Smooth muscle cell of the brain vasculature (primary cell): ENCODE results near the gene CA10.

ENCODE experiments used
- DNase-seq: peaks from one replicate; pipeline ENCODE4 v3.0.0-alpha.2; 2012; ENCODE audit warnings: low read depth, low spot score

CA10 gene

DNA sequence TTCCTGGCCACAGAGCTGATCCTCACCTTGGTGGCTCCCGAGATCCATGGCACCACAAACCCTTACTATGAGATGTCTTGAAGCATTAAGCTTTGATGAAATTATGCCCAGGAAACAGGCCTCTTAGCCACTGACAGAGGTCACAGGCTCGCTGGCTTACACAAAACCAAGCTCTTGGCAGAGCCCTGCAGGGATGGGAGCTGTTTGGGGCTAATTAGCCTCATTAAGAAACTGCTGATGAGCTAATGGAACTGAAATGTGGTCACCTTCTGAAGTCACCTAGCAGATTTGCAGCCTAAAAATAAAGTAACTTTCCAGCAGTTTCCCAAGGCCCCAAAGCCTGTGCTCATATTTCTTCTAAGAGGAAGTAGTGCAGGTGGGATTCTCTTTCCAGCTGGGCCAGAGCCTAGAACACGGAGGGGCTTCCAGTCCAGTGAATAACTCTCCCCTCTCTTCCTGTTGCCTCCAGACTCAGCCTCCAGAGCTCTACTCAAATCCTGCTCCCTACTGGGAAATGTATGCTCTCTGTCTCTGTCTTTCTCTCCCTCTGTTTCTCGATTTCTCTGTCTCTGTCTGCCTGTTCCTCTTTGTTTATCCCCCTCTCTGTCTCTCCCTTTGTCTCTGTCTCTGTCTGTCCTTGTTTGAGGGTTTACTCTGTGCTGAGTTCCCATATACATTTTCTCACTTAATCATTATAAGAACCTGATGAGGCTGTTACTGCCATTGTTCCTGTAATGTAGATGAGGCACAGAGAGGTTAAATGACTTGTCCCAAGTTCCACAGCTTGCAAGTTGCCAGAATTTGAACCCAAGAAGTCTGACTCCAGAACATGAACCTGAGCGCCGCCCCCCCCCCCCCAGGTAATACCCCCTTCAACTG, 338.9 kb downstream of the CA10 start:
- no peak for DNase-seq

DNA sequence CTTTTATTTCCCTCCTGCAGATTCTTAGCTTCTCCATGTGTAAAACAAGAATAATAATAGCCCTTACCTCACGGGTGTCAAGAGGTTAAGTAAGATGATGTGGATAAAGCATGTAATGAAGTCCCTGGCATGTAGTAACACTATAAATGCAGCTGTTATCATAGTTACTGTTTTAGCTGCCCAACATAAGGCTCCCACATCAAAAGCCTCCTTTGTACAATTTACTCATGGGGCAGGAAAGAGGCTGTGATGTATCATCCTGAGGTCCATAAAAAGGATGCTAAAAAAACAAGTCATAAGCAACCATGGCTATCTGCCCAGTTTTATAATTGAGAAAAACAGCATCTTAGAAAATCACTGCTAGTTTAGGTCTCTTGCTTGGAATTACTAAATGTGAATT, 339.7 kb downstream of the CA10 start:
- no peak for DNase-seq

DNA sequence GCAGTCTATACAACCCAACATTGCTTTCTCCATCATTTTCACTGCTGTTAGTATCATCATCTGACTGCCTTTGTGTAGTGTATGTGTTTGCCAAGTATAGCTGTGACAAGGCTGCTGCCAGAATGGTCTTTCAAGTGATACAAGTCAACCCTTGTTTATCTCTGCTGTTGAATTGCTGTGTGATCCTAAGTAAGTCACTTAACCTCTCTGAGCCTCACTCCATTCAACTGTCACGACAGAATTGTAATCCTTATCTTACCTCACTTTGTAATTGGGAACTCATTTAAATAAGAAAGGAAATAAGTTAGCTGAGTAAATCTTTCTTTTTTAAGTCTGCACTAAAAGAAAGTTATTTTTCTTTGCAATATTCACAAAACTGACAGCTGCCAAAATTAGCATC, 340.6 kb downstream of the CA10 start:
- DNase-seq: no peak

DNA sequence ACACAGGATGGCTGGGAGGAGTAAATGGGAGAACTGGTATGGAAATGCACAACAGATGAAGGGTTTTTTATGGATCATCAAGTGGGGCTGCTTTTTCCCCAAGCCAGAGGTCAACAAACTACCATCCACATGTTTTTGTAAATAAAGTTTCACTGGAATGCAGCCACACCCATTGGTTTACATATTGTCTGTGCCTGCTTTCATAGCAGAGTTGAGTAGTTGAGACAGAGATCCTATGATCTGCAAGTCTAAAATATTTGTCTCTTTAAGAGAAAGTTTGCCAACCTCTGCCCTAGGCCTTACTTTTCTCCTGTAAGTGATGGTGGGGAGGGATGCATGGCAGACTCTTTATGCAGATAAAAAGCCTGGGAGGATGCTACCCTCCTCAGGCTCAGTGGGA, 341.4 kb downstream of the CA10 start:
- no peak for DNase-seq

DNA sequence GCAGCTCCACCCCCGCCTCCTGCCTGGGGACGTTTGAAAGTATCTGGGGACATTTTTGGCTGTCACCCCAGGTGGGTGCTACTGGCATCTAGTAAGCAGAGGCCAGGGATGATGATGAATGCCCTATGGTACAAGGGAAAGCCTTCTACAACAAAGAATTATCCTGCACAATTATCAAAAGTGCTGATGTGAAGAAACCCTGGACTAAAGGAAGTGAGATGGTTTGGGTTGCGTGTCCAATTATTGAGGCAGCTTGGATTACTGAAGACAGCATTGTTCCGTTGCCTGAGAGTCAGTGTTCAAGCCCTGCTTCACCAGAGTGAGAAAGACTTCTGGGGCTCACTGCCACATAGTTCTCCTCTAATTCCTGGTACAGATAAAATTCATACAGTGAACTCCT, 343.4 kb downstream of the CA10 start:
- DNase-seq: no peak

DNA sequence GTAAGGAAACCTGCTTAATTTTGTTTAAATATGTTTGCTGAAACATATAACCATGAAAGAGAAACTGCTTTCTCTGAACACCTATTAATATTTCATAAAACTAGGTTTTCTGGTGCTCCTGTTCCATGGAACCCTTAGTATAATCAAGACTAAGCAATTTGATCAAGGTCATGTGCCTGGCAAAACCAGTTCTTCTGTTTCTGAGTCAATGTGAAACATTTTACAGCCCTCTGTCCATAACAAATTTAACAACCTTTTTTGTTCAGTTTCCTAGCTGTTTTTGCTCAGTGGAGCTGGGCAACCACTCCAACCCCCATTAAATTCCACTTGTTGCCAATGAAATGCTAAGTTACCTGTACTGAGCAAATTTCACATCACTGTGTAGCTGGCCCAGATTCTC, 344.0 kb downstream of the CA10 start:
- no peak for DNase-seq

DNA sequence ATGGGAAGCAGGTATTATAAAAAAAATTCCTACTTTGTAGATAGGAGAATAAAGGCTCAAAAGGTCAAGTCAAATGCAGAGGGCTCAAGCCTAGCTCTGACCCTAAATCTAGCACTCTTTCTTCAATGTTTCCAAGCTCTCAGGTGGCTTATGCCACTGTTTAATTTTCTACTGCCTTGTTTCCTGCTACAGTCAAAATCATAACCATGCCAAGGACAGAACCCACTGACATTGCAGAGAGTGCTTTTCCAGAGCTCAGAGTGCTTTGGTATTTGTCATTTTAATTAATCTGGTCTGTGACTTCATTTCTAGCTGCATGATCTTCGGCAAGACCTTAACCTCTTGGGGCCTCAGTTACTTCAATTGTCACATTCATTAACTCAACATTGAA, 344.7 kb downstream of the CA10 start:
- DNase-seq: no peak

DNA sequence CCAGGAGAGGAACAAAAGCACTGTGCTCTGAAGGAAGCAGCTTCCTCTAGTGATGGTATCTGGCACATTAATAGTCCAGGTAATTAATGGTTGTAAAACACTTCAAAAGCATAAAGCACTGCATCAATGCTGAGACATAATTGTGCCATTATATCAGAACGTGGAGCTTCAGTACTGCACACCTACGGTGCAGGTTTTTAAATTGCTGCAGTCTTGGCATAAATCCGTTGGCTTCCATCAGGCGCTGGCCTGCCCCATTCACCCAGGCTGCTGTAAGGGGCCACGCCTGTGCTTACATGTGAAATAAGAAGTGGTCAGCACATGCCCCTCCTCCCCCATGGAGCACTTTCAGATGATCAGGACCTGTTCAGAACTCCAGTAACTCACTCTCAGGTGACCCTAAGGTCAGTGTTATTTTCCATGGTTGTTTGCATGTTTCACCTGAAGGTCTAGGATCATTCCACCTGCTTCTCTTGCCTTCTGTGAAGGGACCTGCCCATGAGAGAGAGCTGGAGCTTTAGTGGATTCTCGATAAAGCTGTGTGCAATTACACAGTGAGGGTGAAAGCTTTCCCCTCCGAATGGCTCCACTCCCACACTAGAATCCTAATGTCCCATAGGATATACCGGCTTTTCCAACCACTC, 345.3 kb downstream of the CA10 start:
- no peak for DNase-seq

DNA sequence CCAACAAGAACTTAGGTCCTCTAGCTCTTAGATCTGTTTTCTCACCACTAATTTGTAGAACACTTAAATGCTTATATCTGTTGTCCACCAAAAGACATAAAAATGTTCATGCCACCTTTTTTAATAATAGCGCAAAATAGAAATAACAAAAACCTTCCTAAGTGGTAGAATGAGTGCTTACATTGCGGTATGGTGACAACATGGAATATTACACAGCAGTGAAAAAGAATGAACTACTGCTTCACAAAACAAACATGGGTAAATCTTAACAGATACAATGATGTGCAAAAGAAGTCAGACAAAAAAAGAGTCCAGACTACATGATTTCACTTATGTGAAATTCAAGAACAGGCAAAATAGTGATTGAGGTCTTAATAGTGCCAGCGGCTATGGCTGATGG, 351.1 kb downstream of the CA10 start:
- no peak for DNase-seq

DNA sequence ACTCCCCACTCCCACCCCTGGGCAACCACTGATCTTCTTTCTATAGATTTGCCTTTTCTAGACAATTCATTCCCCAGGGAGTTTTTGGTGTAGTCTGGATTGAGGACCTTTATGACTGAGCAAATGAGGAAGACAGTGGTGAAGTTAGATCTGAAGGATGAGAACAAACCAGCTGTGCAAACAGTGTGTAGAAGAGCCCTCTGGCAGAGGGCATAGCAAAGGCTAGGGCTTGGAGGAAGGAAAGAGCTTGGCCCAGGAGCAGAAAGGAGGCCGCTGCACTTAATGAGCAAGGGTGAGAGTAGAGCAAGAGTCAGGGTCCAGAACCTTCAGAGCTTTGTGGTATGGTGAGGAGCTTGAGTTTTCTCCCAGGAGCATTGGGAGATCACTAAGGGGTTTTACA, 352.7 kb downstream of the CA10 start:
- DNase-seq: no peak

DNA sequence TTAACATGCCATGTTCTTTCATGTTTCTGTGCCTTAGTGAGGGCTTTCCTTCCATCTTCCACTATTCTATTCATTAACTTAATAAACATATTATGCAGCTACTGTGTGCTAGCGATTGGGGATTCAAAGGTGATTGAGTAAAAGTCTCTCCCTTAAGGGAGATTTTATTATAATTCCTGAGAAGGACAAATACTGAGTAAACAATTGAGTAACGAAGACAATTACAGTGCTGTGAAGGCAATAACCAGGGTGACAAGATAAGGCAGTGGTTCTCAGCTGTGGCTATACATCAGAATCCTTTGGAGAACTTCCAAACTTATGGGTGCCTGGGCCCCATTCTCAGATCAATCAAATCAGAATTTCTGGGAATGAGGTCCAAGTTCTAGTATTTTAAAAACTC, 353.3 kb downstream of the CA10 start:
- no peak for DNase-seq

DNA sequence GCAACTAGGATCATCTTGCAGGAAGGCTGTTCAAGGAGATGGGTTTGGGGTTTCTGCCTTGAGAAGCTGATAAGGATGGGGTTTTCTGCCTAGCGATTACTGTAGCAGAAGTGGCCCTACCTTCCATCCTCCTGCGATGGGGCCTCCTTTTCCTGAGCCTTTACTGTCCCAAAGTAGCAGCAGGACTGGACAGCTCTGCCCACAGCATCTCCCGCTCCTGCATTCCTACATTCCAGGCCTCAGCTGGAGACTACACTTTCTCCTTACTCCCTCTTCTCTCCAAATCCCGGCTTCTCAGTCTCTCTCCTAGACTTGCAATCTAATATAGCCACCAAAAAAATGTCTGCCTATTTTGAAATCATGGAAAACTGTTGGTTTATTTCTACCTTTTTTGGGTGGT, 355.4 kb downstream of the CA10 start:
- DNase-seq: no peak

DNA sequence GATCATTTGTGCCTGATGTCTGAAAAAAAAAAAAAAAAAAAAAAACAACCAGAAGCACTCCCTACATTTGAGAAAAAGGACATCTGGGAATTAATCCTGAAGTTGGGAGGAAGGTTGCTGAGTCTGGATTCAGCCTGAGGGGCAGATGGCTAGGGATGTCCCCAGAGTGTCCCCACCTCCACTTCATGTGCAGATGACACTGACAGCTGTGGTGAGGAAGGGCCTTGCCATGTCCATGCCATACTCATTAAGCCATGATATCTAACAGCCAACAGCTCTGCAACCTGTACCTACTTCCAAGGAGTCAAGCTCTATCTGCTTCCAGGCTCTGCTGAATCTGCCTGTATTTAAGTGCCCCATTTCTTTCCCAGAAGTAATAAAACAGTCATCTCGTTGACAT, 356.0 kb downstream of the CA10 start:
- no peak for DNase-seq

DNA sequence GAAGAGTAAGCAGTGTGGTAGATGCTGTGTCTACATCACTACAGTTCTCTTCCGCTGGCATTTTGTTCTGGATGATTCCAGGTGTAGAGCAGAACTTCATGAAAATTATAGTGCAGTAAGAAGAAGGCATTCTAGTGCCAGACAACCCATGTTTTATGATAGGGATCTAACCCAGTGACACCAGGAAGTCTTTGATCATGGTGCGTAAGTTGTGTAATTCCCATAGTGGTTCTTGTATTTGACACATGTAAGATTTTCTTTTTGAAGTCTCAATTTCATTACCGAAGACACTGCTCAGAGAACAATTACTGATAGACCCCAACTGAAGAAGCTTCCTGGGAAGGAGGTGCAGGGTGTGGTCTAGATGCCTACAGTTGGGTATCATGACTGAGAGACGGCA, 356.9 kb downstream of the CA10 start:
- DNase-seq: no peak

DNA sequence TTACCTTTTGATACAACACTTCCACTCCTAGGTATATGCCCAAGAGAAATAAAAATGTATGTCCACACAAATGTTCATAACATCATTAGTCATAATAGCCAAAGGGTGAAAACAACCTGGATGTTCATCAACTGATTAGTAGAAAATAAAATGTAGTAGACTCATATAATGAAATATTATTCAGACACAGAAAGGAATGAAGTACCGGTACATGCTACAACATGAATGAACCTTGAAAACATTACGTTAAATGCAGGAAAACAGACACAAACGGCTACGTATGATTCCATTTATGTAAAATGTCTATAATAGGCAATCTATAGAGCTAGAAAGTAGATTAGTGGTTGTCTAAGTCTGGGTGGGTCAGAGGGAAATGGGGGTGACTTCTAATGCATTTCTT, 358.5 kb downstream of the CA10 start:
- no peak for DNase-seq

DNA sequence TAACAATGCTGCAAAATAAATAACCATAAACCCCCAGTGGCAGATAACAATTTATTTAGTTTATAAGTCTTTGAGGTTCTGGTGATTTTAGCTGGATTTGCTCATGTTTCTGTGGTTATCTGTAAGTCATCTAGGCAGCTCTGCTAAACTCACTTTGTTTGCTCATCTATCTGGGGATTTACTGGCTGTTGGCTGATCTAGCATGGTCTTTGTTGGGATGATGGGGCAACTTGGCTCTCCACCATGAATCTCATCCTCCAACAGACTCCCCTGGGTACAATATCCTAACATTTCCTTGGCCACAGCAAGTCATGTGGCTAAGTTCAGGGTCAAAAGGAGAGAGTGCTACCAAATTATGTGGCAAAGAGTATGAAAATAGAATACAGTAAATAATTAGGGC, 359.3 kb downstream of the CA10 start:
- no peak for DNase-seq

DNA sequence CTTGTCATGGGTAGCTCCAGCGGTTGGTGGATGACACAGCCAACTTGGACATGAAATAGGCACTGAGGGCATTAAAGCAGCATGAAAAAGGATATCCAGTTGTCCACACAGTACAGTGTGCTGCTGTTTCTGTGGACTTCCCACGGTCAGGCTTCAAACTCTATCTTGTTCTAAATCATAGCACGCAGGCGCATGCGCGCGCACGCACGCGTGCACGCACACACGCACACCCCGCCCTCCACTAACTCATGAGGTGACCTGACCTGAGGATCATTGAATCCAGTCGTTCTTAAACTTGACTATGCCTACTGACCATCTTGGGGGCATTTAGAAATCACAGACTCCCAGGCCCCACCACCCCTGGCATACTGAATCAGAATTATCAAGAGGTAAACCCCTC, 361.4 kb downstream of the CA10 start:
- DNase-seq: no peak

DNA sequence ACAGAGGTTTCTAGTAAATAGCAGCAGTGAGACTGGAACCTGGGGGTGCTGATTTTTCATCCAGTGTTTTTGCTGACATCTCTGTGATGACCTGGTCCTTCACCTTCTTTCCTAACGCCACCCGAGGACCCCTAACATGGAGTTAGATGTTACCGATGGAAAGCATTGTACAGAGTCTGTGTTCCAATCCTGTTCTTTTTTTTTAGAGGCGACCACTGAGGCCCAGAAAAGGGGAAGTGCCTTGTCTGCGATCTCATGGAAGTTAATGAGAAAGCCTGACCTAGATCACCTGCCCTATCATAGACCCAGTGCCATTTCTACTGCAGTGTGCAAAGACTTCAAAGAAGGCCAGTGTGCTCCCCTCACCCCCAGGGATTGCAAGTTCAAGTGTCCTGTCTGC, 362.5 kb downstream of the CA10 start:
- no peak for DNase-seq

DNA sequence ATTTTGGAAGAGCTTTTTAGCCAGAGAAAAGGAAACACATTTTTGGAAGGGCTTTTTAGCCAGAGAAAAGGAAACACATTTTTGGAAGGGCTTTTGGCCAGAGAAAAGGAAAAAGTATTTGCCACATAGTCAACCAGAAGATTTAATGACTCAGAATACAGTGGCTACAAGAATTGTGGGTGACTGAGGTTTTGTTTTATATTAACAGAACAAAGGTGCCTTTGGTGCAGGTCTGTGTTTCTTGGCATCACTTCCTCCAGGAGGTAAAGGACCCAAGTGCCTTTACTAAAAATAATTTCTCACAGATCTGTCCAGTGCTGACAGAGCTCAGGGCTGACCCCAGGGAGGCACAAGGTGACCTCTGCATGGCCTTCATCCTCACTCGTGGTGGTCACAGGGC, 363.1 kb downstream of the CA10 start:
- no peak for DNase-seq

DNA sequence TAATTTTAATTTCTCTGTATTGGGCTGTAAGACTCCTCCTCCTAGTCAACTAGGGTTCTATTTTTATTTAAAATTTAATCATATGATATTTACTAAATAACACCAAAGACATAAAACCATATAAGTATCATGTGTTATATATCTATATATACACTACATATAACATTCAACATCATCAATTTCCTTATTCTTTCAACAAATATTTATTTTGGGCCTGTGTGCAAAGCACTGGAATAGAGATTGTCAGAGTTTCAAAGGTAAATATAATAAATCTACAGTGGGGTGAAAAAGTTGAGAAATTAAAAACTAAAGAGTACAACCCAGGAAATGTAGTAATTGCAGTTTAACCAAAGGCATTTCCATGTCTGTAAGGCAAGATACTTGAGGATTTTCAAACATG, 364.0 kb downstream of the CA10 start:
- no peak for DNase-seq

DNA sequence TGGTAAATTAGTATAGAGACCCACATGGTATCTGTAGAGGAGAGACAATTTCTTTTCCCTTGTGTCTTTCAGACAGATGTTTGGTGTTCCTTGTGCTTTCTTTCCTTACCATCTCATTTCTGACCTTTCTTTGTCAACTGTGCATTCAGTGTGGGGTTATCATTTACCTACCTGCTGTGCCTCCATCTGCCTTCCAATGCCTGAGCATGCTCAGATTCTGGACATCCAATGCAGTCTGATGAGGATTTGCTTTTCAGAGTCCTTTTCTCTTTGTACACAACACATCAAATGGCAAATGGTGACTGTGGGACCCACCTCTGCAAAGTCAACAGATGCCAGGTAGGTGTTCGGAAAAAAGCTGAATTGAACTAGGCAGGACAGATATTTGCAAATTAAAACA, 364.8 kb downstream of the CA10 start:
- DNase-seq: no peak

DNA sequence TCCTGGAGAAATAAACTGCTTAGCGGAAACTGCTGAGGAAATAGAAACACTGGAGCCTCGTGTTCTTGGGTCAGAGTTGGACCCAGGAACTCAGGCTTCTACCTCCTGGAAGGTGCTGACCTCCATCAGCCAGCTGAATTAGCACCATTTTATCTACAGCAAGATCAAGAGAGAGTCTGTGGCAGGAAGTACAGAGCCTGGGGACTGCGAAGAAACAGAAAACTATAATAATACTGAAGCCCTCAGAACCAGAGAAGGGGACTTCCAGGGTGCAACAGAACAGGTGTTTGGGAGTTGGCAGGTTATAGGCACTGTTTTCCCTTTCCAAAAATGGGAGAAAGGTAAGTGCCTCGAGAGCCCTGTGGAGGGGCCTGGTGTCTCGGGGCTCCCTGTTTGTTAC, 379.7 kb downstream of the CA10 start:
- DNase-seq: no peak

DNA sequence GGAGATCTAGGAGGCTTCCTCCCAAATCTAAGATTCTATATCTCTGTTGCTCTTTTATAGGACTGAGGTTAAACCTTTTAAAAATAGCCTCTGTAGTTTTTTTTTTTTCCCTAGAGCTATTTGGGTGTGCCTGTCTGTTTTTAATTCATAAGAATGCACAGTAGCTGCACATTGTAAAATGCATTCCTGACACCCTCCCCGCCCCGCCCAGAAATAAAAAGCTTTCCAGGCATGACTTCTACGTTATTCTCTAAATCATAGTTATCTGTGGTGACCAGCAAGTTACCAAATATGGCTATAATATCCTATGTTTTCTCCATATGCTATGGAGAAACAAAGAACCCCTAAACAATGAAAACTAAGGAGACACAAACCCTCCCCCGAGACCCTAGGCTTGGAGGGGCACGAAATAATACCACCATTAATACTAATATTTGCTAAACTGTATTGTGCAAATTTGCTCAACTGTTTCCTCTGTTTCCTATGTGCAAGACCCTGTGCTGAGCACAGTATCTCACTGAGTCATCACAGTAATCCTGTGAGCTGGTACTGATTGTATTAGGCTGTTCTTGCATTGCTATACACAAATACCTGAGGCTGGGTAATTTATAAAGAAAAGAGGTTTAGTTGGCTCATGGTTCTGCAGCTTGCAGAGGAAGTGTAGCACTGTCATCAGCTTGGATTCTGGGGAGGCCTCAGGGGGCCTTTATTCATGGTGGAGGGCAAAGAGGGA, 388.3 kb downstream of the CA10 start:
- DNase-seq: no peak
